Mesendoderm (in vitro differentiated cells): ENCODE measurements around the gene EPHB2.

Experiments
- DNase-seq: peaks from one replicate; pipeline ENCODE4 v3.0.0; 2013
- H2AK5ac ChIP-seq: 2 replicates; pipeline ENCODE4 v1.6.1; 2013; ENCODE audit warnings: low read length, inconsistent platforms
- H2BK120ac ChIP-seq: 2 replicates; pipeline ENCODE4 v1.6.1; 2013; ENCODE audit warnings: low read depth, mild to moderate bottlenecking, low read length, moderate library complexity, mixed read lengths
- H2BK15ac ChIP-seq: replicated peaks from 2 replicates; pipeline ENCODE4 v1.6.1; 2013; ENCODE audit warnings: low read depth, mild to moderate bottlenecking, moderate library complexity
- H2BK5ac ChIP-seq: 2 replicates; pipeline ENCODE4 v1.6.1; 2013; ENCODE audit warnings: low read length, inconsistent platforms
- H3K18ac ChIP-seq: 2 replicates; pipeline ENCODE4 v1.6.1; 2013; ENCODE audit warnings: mild to moderate bottlenecking, low read length, mixed read lengths
- H3K23ac ChIP-seq: one replicate; pipeline ENCODE4 v1.6.1; 2013; ENCODE audit warnings: low read length
- H3K27ac ChIP-seq: 2 replicates; pipeline ENCODE4 v1.5.1; 2013; ENCODE audit warnings: low read depth, mild to moderate bottlenecking, inconsistent platforms, low read length, moderate library complexity
- H3K27me3 ChIP-seq: 2 replicates; pipeline ENCODE4 v1.6.1; 2013; ENCODE audit warnings: low read length, control low read depth, mild to moderate bottlenecking, inconsistent platforms; ENCODE audit not compliant: insufficient read depth, poor library complexity
- H3K36me3 ChIP-seq: 2 replicates; pipeline ENCODE4 v1.6.1; 2013; ENCODE audit warnings: low read length, inconsistent platforms; ENCODE audit not compliant: control insufficient read depth, insufficient read depth
- H3K4ac ChIP-seq: one replicate; pipeline ENCODE4 v1.6.1; 2013; ENCODE audit warnings: low read depth, mild to moderate bottlenecking, low read length, moderate library complexity
- H3K4me1 ChIP-seq: 2 replicates; pipeline ENCODE4 v1.6.1; 2013; ENCODE audit warnings: low read depth, low read length, inconsistent platforms; ENCODE audit not compliant: control insufficient read depth
- H3K4me2 ChIP-seq: 2 replicates; pipeline ENCODE4 v1.6.1; 2013; ENCODE audit warnings: low read length
- H3K4me3 ChIP-seq: 2 replicates; pipeline ENCODE4 v1.5.1; 2013; ENCODE audit warnings: mild to moderate bottlenecking, low read length
- H3K56ac ChIP-seq: one replicate; pipeline ENCODE4 v1.6.1; 2013; ENCODE audit warnings: low read length
- H3K79me1 ChIP-seq: 2 replicates; pipeline ENCODE4 v1.6.1; 2013; ENCODE audit warnings: low read length, inconsistent platforms
- H3K79me2 ChIP-seq: 2 replicates; pipeline ENCODE4 v1.6.1; 2013; ENCODE audit warnings: mild to moderate bottlenecking, low read length; ENCODE audit not compliant: control insufficient read depth, insufficient read depth
- H3K9ac ChIP-seq: 2 replicates; pipeline ENCODE4 v1.6.1; 2013; ENCODE audit warnings: low read length, inconsistent platforms
- H4K5ac ChIP-seq: one replicate; pipeline ENCODE4 v1.6.1; 2013; ENCODE audit warnings: low read length
- H4K8ac ChIP-seq: one replicate; pipeline ENCODE4 v1.6.1; 2013; ENCODE audit warnings: low read depth, mild to moderate bottlenecking, control low read depth, low read length, moderate library complexity
- WGBS: extraction: QIAGEN DNeasy Blood & Tissue Kit; methylation state at CpG from one replicate; pipeline ENCODE4 v1.1.7; 2013; ENCODE audit warnings: low lambda C conversion rate, missing lambda C conversion rate; ENCODE audit not compliant: insufficient coverage; ENCODE audit errors: extremely low coverage; 5-methylcytosine and 5-hydroxymethylcytosine counted together

The EPHB2 gene

DNA sequence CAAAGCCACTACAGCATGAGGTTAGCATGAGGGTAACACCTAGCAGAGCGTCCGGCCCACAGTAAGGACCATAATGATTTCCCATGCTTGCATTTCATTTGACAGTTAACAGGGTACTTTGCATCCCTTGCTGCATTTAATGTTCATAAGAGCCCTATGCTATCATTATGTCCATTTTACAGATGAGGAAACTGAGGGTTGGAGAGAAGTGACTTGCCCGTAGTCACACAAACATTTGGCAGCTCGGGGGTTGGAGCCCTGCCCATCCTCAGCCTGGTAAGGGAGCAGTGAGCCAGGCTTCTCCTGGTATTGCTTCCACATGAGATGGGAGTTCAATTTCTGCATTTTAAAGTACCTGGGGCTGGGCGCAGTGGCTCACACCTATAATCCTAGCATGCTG lies 16.5 kb upstream of the EPHB2 start:
- H2BK120ac ChIP-seq = no peak overlapping the region
- H3K27me3 ChIP-seq = no peaks in the 10 kb centered on the region
- no peak overlapping the region for H3K23ac ChIP-seq
- H3K18ac ChIP-seq = no peak overlapping the region
- H4K8ac ChIP-seq = no peak overlapping the region
- H3K4me3 ChIP-seq = no peak overlapping the region
- no peak overlapping the region for H3K4me2 ChIP-seq
- no peaks in the 10 kb centered on the region for H3K79me2 ChIP-seq
- H2BK5ac ChIP-seq = no peak overlapping the region
- no peak overlapping the region for H3K4ac ChIP-seq
- no peak overlapping the region for H3K27ac ChIP-seq
- no peaks in the 10 kb centered on the region for H3K36me3 ChIP-seq
- H4K5ac ChIP-seq = no peak overlapping the region
- H2BK15ac ChIP-seq = no peak overlapping the region
- no peaks in the 10 kb centered on the region for H3K4me1 ChIP-seq
- no peak overlapping the region for H3K9ac ChIP-seq
- no peak for DNase-seq
- H3K56ac ChIP-seq = no peak overlapping the region
- no CpG with 5 or more reads among the region's 5 CpGs for WGBS
- no peaks in the 10 kb centered on the region for H3K79me1 ChIP-seq
- H2AK5ac ChIP-seq = no peak overlapping the region

DNA sequence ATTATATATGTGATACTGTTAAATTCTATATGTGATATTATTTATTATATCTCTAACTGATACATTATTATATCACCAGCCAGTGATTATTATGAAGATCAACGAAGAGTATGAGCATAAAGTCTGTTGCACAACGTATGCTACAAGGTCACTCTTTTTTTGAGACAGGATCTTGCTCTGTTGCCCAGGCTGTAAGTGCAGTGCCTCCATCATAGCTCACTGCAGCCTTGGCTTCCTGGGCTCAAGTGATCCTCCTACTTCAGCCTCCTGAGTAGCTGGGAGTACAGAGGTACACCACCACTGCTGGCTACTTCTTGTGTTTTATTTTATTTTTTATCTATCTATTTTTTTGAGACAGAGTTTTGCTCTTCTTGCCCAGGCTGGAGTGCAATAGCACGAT lies 14.0 kb upstream of the EPHB2 start:
- Histone ChIP-seq H4K8ac (no peak overlapping the region), H2AK5ac (no peak overlapping the region), H3K4ac (no peak overlapping the region), H3K79me2 (no peaks in the 10 kb centered on the region), H3K4me1 (no peaks in the 10 kb centered on the region), H3K36me3 (no peaks in the 10 kb centered on the region), H2BK120ac (no peak overlapping the region), H3K4me3 (no peak overlapping the region), H2BK5ac (no peak overlapping the region), H3K4me2 (no peak overlapping the region), H3K56ac (no peak overlapping the region), H3K23ac (no peak overlapping the region), H3K79me1 (no peaks in the 10 kb centered on the region), H3K27me3 (no peaks in the 10 kb centered on the region), H4K5ac (no peak overlapping the region), H3K9ac (no peak overlapping the region), H3K27ac (no peak overlapping the region), H3K18ac (no peak overlapping the region), H2BK15ac (no peak overlapping the region)
- no peak for DNase-seq
- no CpG with 5 or more reads among the region's 3 CpGs for WGBS

DNA sequence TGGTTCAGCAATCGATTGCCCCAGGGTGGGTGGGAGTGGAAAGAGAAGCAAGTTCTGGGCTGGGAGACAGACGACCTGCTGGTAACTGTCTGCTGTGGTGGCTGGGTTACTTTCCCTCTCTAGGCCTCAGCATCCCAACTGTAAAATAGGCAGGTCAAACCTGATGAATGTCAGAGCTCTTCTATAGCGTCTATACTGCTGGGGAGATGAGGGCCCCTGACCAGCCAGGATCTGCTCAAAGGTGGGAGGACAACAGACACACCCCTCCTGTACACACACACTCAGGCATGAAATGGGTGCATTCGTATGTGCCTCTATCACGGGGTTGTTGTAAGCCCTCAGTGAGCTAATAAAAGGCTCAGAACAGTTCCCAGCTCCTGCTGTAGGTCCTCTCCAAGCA lies 12.7 kb upstream of the EPHB2 start:
- Histone ChIP-seq H3K18ac (no peak overlapping the region), H3K4me3 (no peak overlapping the region), H2BK120ac (no peak overlapping the region), H3K4me1 (no peaks in the 10 kb centered on the region), H3K56ac (no peak overlapping the region), H3K4me2 (no peak overlapping the region), H3K9ac (no peak overlapping the region), H2BK5ac (no peak overlapping the region), H3K23ac (no peak overlapping the region), H2AK5ac (no peak overlapping the region), H3K36me3 (no peaks in the 10 kb centered on the region), H4K5ac (no peak overlapping the region), H3K4ac (no peak overlapping the region), H3K27me3 (no peaks in the 10 kb centered on the region), H4K8ac (no peak overlapping the region), H3K79me1 (no peaks in the 10 kb centered on the region), H3K79me2 (no peaks in the 10 kb centered on the region), H2BK15ac (no peak overlapping the region), H3K27ac (no peak overlapping the region)
- DNase-seq = no peak
- no CpG with 5 or more reads among the region's 5 CpGs for WGBS

DNA sequence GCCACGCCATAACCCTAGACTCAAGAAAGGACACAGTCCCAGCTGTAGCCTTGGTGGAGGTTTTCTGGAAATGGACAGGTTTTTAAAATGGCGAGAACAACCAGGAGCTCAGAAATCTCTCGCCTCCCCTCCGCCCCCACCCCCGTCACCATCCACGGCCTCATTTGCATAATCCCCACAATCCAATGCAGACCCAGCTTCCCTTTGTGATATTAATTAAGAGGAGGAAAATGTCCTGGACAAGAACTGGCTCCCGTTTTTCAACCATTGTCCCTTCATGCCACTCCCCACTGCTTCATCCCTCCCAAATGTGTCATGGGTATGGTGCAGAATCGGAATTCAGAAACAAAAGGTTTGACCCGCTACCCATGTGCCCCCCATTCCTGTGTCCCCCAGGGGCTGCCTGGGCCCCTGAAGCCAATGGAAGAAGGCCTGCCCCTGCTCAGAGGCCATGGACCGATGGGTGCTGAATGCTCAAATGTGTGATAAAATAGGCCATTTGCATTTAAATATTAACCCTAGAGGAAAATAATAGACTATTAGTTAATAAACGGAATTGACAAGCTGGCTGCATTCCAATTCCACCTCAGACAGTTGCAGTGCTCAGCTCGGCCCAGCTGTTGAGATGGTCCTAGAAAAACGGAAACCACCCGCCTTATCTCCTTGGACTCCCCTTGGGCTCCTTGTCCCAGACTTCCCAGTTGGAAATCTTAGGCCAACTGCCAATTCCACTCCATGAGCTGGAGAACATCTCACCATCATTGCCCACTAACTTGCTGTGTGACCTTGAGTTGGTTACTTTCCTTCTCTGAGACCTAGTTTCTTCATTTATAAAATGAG lies 10.7 kb upstream of the EPHB2 start:
- Histone ChIP-seq H2BK5ac (no peak overlapping the region), H3K9ac (no peak overlapping the region), H3K4me2 (no peak overlapping the region), H3K4ac (no peak overlapping the region), H3K4me1 (no peaks in the 10 kb centered on the region), H4K8ac (no peak overlapping the region), H2AK5ac (no peak overlapping the region), H3K56ac (no peak overlapping the region), H4K5ac (no peak overlapping the region), H3K4me3 (no peak overlapping the region), H3K27ac (no peak overlapping the region), H2BK120ac (no peak overlapping the region), H2BK15ac (no peak overlapping the region), H3K79me2 (no peaks in the 10 kb centered on the region), H3K18ac (no peak overlapping the region), H3K27me3 (no peaks in the 10 kb centered on the region), H3K79me1 (no peaks in the 10 kb centered on the region), H3K36me3 (no peaks in the 10 kb centered on the region), H3K23ac (no peak overlapping the region)
- no peak for DNase-seq
- no CpG with 5 or more reads among the region's 14 CpGs for WGBS

DNA sequence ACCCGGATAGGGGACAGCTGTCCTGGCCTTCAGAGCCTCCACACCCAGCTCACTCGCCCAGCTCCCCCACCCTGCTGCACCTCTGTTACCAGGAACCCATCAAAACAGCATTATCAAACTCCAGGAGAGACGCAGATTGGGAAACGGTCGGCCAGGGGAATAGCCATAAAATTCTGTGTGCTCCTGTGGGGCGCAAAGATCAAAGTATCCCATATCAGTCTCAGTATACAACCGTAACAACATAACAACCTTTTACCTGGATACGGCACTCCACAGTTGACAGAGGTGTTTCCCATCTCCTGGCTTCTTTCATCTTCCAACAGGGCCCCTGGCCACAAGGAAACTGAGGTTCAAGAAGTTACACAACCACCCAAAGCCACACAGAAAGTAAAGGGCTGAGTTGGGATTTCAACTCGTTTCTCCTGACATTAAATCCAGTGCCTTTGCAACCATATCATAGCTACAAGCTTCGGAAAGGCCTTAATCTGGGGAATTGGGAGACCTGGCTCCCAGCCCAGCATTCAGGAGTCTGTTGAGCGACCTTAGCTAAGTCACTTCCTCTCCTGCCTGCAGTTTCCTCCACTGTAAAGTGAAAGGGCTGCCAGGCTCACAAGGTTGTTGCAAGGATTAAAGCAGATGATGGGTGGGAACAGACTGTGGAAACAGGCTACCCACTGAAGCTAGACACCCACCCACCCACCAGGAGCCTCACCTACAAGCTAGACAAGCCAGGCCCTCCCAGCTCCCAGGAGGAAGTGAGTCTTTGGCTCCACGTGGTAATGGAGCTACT lies 8.1 kb upstream of the EPHB2 start:
- no peaks in the 10 kb centered on the region for H3K79me2 ChIP-seq
- no peaks in the 10 kb centered on the region for H3K4me1 ChIP-seq
- H3K79me1 ChIP-seq = no peaks in the 10 kb centered on the region
- no peak overlapping the region for H3K4me2 ChIP-seq
- H2AK5ac ChIP-seq = no peak overlapping the region
- H3K27ac ChIP-seq = no peak overlapping the region
- no peak overlapping the region for H3K56ac ChIP-seq
- no peak overlapping the region for H3K4ac ChIP-seq
- no peak for DNase-seq
- no peak overlapping the region for H3K4me3 ChIP-seq
- H4K8ac ChIP-seq = no peak overlapping the region
- no peak overlapping the region for H3K18ac ChIP-seq
- no peaks in the 10 kb centered on the region for H3K27me3 ChIP-seq
- H3K9ac ChIP-seq = no peak overlapping the region
- H3K36me3 ChIP-seq = no peaks in the 10 kb centered on the region
- WGBS = no CpG with 5 or more reads among the region's 12 CpGs
- H3K23ac ChIP-seq = no peak overlapping the region
- H2BK120ac ChIP-seq = no peak overlapping the region
- no peak overlapping the region for H2BK5ac ChIP-seq
- H2BK15ac ChIP-seq = no peak overlapping the region
- H4K5ac ChIP-seq = no peak overlapping the region
